ENCODE results near the gene MLH3. TPM values are rescaled to one million over a fixed set of nuclear protein-coding genes. Genes with fewer than 3 reads are reported as not detected.

MLH3 gene
- total RNA-seq, 6 experiments from 2014 or later: 9.6 to 20.2 (median 13.2) TPM

DNA sequence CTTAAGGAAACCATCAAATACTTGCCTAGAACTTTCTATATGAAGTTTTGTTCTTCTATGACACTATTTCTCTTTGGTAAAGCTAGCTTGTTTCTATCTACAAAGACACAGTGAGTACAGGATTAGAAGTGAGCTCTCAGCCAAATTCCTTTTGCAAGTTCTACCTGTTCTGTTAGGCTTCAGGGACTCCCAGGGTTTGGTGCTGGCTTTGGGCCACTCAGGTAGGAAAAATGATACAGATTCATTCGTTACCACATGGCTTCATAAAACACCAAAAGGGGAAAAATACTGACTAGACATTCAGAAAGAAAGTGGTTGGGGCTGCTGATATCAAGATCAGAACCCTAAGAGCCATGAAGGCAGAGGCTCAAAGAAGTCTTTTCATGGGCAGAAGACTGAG is 32.0 kb upstream of the MLH3 start:
- TF ChIP-seq POLR2A (IDR thresholded peaks at IDR 0.05): no peak
- TF ChIP-seq, protein P1, sequence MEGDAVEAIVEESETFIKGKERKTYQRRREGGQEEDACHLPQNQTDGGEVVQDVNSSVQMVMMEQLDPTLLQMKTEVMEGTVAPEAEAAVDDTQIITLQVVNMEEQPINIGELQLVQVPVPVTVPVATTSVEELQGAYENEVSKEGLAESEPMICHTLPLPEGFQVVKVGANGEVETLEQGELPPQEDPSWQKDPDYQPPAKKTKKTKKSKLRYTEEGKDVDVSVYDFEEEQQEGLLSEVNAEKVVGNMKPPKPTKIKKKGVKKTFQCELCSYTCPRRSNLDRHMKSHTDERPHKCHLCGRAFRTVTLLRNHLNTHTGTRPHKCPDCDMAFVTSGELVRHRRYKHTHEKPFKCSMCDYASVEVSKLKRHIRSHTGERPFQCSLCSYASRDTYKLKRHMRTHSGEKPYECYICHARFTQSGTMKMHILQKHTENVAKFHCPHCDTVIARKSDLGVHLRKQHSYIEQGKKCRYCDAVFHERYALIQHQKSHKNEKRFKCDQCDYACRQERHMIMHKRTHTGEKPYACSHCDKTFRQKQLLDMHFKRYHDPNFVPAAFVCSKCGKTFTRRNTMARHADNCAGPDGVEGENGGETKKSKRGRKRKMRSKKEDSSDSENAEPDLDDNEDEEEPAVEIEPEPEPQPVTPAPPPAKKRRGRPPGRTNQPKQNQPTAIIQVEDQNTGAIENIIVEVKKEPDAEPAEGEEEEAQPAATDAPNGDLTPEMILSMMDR (IDR thresholded peaks at IDR 0.05): no peak
- WGBS (ENCODE audit: insufficient coverage, low coverage, low lambda C conversion rate, missing lambda C conversion rate): 71% methylated on average over 1 of the region's 1 CpG

DNA sequence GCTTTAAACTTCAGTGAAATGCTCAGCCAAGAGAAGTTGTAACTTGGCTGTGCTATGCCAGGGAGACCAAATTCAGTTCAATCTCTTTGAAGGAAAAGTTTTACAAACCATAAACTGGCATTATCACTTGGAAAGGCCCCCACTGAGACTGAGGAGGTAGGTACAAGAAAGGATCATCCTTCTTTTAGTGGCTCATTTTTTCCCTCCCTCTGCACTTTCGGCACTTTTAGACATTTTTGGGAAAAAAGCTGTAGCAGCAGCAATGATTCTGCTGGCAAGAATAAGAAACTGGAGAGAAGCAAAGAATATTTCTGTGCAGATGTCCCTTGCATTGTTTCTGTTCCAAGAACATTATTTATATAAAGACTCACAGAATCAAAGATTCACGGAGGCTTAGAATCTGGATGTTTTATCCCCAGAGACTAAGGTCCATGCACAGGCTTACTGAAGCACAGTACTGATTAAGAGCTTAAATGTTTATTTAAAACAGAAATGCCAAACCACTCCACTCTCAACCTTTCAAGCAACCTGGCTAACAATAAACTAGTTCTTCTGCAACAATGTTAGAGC is 30.5 kb upstream of the MLH3 start:
- ATAC-seq: no peak
- Histone ChIP-seq H3K27ac (no peak overlapping the region), H3K36me3 (peaks cover 0 to 44% (median 22%) of the 10 kb centered on the region in 4 donors), H3K9me3 (no peaks in the 10 kb centered on the region), H3K4me3 (no peak overlapping the region), H3K4me1 (no peaks in the 10 kb centered on the region), H3K27me3 (no peaks in the 10 kb centered on the region)
- no peak for DNase-seq
- intact Hi-C loops (cut with DNase I): loop anchor here in 1 of 2 donors (10.0 kb wide), 1 partner anchor 137 kb away; no protein-coding TSS in a partner anchor
- TF ChIP-seq, protein P1 (IDR thresholded peaks at IDR 0.05): no peak
- TF ChIP-seq POLR2A (IDR thresholded peaks at IDR 0.05): no peak
- WGBS (ENCODE audit: insufficient coverage, low coverage, low lambda C conversion rate, missing lambda C conversion rate): 43% methylated on average over 2 of the region's 2 CpGs

More for the DNA sequence above, 32.0 kb upstream of the MLH3 start:
- Histone ChIP-seq H3K36me3 (peaks cover 0 to 59% (median 35%) of the 10 kb centered on the region in 4 donors), H3K9me3 (no peaks in the 10 kb centered on the region), H3K27ac (no peak overlapping the region), H3K4me3 (no peak overlapping the region), H3K27me3 (no peaks in the 10 kb centered on the region), H3K4me1 (no peaks in the 10 kb centered on the region)
- ATAC-seq (no peak), DNase-seq (no peak)
- intact Hi-C loops (cut with DNase I): loop anchor here in 1 of 2 donors (10.0 kb wide), 1 partner anchor 138 kb away; no protein-coding TSS in a partner anchor

DNA sequence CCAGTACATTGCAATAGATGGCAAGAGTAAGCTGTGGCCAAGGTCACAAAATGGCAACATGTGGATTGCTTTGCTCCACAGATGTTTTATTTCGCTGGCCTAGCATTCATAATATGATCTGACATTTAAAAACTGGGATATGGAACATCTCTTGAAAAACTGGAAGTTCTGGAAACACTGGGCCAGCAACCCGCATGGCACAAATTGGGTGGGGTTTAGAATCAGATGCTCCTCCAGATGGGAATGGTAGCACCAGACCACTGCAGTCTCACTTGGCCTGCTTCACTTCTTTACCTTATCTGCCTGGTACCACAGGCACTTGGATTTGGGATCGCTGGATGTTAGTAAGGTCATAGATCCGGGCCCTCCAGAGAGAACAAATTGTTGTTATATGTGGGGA is 28.3 kb upstream of the MLH3 start:
- TF ChIP-seq, protein P1 (IDR thresholded peaks at IDR 0.05): no peak
- no peak for TF ChIP-seq POLR2A (IDR thresholded peaks at IDR 0.05)
- Histone ChIP-seq H3K4me1 (no peaks in the 10 kb centered on the region), H3K27ac (no peak overlapping the region), H3K9me3 (no peaks in the 10 kb centered on the region), H3K4me3 (no peak overlapping the region), H3K36me3 (peaks cover 0 to 21% (median 8%) of the 10 kb centered on the region in 4 donors), H3K27me3 (no peaks in the 10 kb centered on the region)
- 63% methylated on average over 4 of the region's 4 CpGs for WGBS (ENCODE audit: insufficient coverage, low coverage, low lambda C conversion rate, missing lambda C conversion rate)
- DNase-seq (no peak), ATAC-seq (no peak)
- intact Hi-C loops (cut with DNase I): no loop called here

DNA sequence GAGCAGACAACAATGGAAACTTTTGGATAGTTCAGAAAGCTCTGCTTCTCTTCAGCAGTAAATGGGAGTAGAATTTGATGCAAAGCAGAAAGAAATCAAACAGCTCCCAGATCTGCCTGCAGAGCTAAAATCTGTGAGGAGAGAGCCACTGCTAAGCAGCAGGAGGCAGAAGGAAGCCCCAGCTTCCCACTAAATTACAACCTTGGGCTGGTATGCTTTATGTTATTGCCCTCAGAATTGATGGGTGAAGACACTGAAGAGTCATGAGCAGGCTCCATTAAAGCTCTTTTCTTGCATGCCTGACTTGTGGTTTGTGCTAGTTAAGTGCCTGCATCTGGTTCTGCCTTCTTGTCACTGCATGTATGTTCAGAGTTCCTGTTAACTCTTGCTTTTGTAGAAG is 26.5 kb upstream of the MLH3 start:
- no peaks in the 10 kb centered on the region for H3K4me1 ChIP-seq
- H3K27me3 ChIP-seq: no peaks in the 10 kb centered on the region
- peaks cover 0 to 4% (median 2%) of the 10 kb centered on the region in 4 donors for H3K36me3 ChIP-seq
- intact Hi-C loops (cut with DNase I): no loop called here
- no peaks in the 10 kb centered on the region for H3K9me3 ChIP-seq
- ATAC-seq (no peak), DNase-seq (no peak)
- TF ChIP-seq POLR2A (IDR thresholded peaks at IDR 0.05): no peak
- TF ChIP-seq, protein P1 (IDR thresholded peaks at IDR 0.05): no peak
- no peak overlapping the region for H3K27ac ChIP-seq
- H3K4me3 ChIP-seq: no peak overlapping the region
